DOHH2 (cell line): ENCODE results near the gene PRR16.

Experiments used
- H3F3A ChIP-seq: fragments of 200-600 bp; sonication (generic), shearing (Covaris generic); 2 replicates; pipeline ENCODE4 v1.6.0; 2016; ENCODE audit warnings: antibody characterized with exemption, mild to moderate bottlenecking; ENCODE audit not compliant: control insufficient read depth, insufficient read depth
- H3K27ac ChIP-seq: fragments of 200-600 bp; sonication (generic); 2 replicates; pipeline ENCODE4 v1.5.1; 2014; ENCODE audit warnings: low read depth, mild to moderate bottlenecking, low read length, moderate library complexity
- H3K27me3 ChIP-seq: fragments of 200-600 bp; sonication (generic); 2 replicates; pipeline ENCODE4 v1.6.1; 2014; ENCODE audit warnings: mild to moderate bottlenecking, low read length, mixed read lengths; ENCODE audit not compliant: control insufficient read depth
- H3K36me3 ChIP-seq: fragments of 200-600 bp; sonication (generic); 2 replicates; pipeline ENCODE4 v1.6.1; 2014; ENCODE audit warnings: mild to moderate bottlenecking, low read length, moderate library complexity, mixed read lengths; ENCODE audit not compliant: control insufficient read depth
- H3K4me1 ChIP-seq: fragments of 200-600 bp; sonication (generic); 2 replicates; pipeline ENCODE4 v1.6.1; 2014; ENCODE audit warnings: mild to moderate bottlenecking, low read length, mixed read lengths; ENCODE audit not compliant: control insufficient read depth
- H3K4me2 ChIP-seq: fragments of 200-600 bp; sonication (generic); 2 replicates; pipeline ENCODE4 v1.6.0; 2014; ENCODE audit warnings: mild to moderate bottlenecking, low read length, moderate library complexity
- H3K4me3 ChIP-seq: fragments of 200-600 bp; sonication (generic); 2 replicates; pipeline ENCODE4 v1.5.1; 2014; ENCODE audit warnings: mild to moderate bottlenecking, low read length, mixed read lengths
- H3K79me2 ChIP-seq: fragments of 200-600 bp; sonication (generic); 2 replicates; pipeline ENCODE4 v1.6.1; 2014; ENCODE audit warnings: mild to moderate bottlenecking, low read length, mixed read lengths; ENCODE audit not compliant: control insufficient read depth
- H3K9me2 ChIP-seq: fragments of 200-600 bp; sonication (generic); replicated peaks from 2 replicates; pipeline ENCODE4 v1.6.1; 2014; ENCODE audit warnings: mild to moderate bottlenecking, low read length, mixed read lengths; ENCODE audit not compliant: control insufficient read depth
- H3K9me3 ChIP-seq: fragments of 200-600 bp; sonication (generic); 2 replicates; pipeline ENCODE4 v1.6.1; 2014; ENCODE audit warnings: antibody characterized with exemption, low read length, mixed read lengths; ENCODE audit not compliant: control insufficient read depth, insufficient read depth
- H4K20me1 ChIP-seq: fragments of 200-600 bp; sonication (generic); 2 replicates; pipeline ENCODE4 v1.6.0; 2014; ENCODE audit warnings: low read depth, mild to moderate bottlenecking, antibody characterized with exemption, low read length, moderate library complexity; ENCODE audit not compliant: control insufficient read depth, insufficient read depth
- CTCF ChIP-seq: fragments of 200-600 bp; sonication (generic); IDR thresholded peaks from one replicate; pipeline ENCODE4 v1.5.1; 2014; ENCODE audit warnings: antibody characterized with exemption, mild to moderate bottlenecking, low read depth, low read length; ENCODE audit not compliant: poor library complexity, severe bottlenecking
- EZH2phosphoT487 ChIP-seq: fragments of 200-600 bp; sonication (generic); IDR thresholded peaks from 2 replicates; pipeline ENCODE4 v1.6.1; 2017; ENCODE audit warnings: borderline replicate concordance, mild to moderate bottlenecking, antibody characterized with exemption, low read length, moderate library complexity, mixed read lengths

PRR16 gene

DNA sequence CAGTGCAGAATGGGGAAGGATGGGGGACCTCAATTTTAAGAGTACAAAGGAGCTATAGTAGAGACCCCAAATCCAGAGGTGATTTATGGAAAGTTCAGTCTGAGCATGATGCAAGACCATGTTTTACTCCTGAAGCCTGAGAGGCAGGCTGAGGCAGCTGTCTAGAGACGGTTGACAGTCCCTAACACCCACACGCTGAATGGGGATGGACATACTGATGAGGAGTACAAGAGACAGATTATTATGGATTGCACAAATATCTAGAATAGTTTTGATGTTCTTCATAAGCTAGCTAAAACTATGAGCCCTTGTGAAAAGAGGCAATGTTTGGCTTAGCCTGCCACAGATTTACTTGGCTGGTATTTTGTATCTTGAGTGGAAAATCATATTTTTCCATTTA is 64.5 kb downstream of the PRR16 start:
- H3K4me1 ChIP-seq: no peaks in the 10 kb centered on the region
- H4K20me1 ChIP-seq: no peaks in the 10 kb centered on the region
- H3K27me3 ChIP-seq: no peaks in the 10 kb centered on the region; the same call in 1 of the 2 replicates

DNA sequence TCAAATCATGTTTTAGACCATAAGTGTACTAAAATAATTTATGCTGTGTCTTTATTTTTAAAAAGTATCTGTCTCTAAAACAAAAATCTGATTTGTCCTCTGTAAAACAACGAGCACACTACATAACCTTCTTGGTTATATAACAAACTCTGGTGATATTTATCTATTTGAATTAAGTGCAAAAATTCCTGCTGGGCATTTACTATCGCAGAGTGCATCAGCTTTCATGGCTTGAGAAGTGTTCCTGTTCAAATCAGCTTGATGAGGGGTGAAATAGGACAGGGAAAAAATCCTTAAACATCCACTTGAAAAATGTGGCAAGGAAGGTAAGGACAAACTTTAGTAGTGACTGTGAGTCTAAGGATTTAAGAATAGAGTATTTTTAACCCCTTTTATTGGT is 65.3 kb downstream of the PRR16 start:
- TF ChIP-seq CTCF: no peak
- TF ChIP-seq EZH2phosphoT487: no peak
- Histone ChIP-seq H3K4me2 (no peak overlapping the region), H3K9me3 (no peaks in the 10 kb centered on the region), H3K9me2 (no peaks in the 10 kb centered on the region), H3K79me2 (no peaks in the 10 kb centered on the region), H3K27ac (no peak overlapping the region), H3K4me1 (no peaks in the 10 kb centered on the region), H3K36me3 (no peaks in the 10 kb centered on the region), H3F3A (no peaks in the 10 kb centered on the region), H3K27me3 (no peaks in the 10 kb centered on the region; the same call in 1 of the 2 replicates), H4K20me1 (no peaks in the 10 kb centered on the region), H3K4me3 (no peak overlapping the region)

More for the DNA sequence above, 64.5 kb downstream of the PRR16 start:
- no peaks in the 10 kb centered on the region for H3K36me3 ChIP-seq
- H3K9me2 ChIP-seq: no peaks in the 10 kb centered on the region
- no peak for TF ChIP-seq EZH2phosphoT487
- TF ChIP-seq CTCF: no peak
- no peak overlapping the region for H3K27ac ChIP-seq
- H3F3A ChIP-seq: no peaks in the 10 kb centered on the region
- no peak overlapping the region for H3K4me3 ChIP-seq
- H3K4me2 ChIP-seq: no peak overlapping the region
- no peaks in the 10 kb centered on the region for H3K9me3 ChIP-seq
- no peaks in the 10 kb centered on the region for H3K79me2 ChIP-seq

- H3F3A ChIP-seq: no peaks in the 10 kb centered on the region
Observed at GRCh38 chr5:120531215-120531614, 67.1 kb downstream of the PRR16 start.

More at GRCh38 chr5:120531215-120531614, 67.1 kb downstream of the PRR16 start:
- Histone ChIP-seq H3K9me2 (no peaks in the 10 kb centered on the region), H3K4me3 (no peak overlapping the region), H3K36me3 (no peaks in the 10 kb centered on the region), H4K20me1 (no peaks in the 10 kb centered on the region), H3K9me3 (no peaks in the 10 kb centered on the region), H3K79me2 (no peaks in the 10 kb centered on the region), H3K4me2 (no peak overlapping the region), H3K27ac (no peak overlapping the region), H3K4me1 (no peaks in the 10 kb centered on the region), H3K27me3 (no peaks in the 10 kb centered on the region)
- TF ChIP-seq EZH2phosphoT487 (no peak), CTCF (no peak)
